K562 (cell line): ENCODE results near the gene OXNAD1. TPM values are rescaled to one million over a fixed set of nuclear protein-coding genes. Genes with fewer than 3 reads are reported as not detected.
A peak's percentile ranks its signal among the peaks of the same experiment; 100 is the strongest.

Source experiments
- ATAC-seq: fragments of 200-7000 bp; cut with Tn5 transposase; 3 replicates; pipeline ENCODE4 v1.9.1; 2020; ENCODE audit warnings: moderate library complexity
- BruUV-seq: library from RNA; stranded (reverse); fragments of 400-500 nt; replicated peaks from 2 replicates; lab custom pipeline; 2021; lab: Mats Ljungman, UMichigan
- CTCF ChIA-PET: fragments of 300-600 bp; formaldehyde crosslinking; extraction: SDS; loops from one replicate; lab custom pipeline; 2021; ENCODE audit warnings: low intra/inter-chr PET ratio; lab: Yijun Ruan, JAX
- POLR2A ChIA-PET: fragments of 300-600, 350-650 bp; sonication (Branson Sonifier 250); formaldehyde crosslinking; extraction: SDS; loops from one replicate; lab custom pipeline; 2021; ENCODE audit warnings: antibody characterized with exemption, inconsistent platforms; lab: Yijun Ruan, JAX
- DNase-seq, 4 experiments: peaks; one replicate each; pipeline versions ENCODE4 v3.0.0 to v3.0.0-alpha.2; 2011 to 2018; ENCODE audit warnings: low spot score in 3 of 4, mixed read lengths in 3 of 4; ENCODE audit errors: extremely low read depth in 1 of 4
- FAIRE-seq: peaks from 2 replicates; lab custom pipeline; 2011; peaks lifted over from hg19 to GRCh38; lab: Jason Lieb, UNC
- H2AFZ ChIP-seq: 2 replicates; pipeline ENCODE4 v1.6.0; 2011; ENCODE audit warnings: low read depth, low read length, control low read depth, inconsistent platforms
- H3K27ac ChIP-seq: fragments of 200-600 bp; 3 replicates; pipeline ENCODE4 v1.8.0; 2011; ENCODE audit warnings: low read depth, mild to moderate bottlenecking, control low read depth, inconsistent platforms, low read length, moderate library complexity, mixed read lengths; ENCODE audit errors: extremely low read depth
- H3K27me3 ChIP-seq, 2 experiments: fragments of 300-600 bp in 1 of 2; 2 replicates in 1 of 2; 3 replicates in 1 of 2; pipeline versions ENCODE4 v1.6.0 to v1.8.0; 2011; ENCODE audit warnings: inconsistent platforms in 2 of 2, low read length in 2 of 2, mild to moderate bottlenecking in 1 of 2, mixed read lengths in 1 of 2, moderate library complexity in 1 of 2; ENCODE audit not compliant: control insufficient read depth in 2 of 2, insufficient read depth in 2 of 2
- H3K36me3 ChIP-seq: fragments of 300-600 bp; 3 replicates; pipeline ENCODE4 v1.8.0; 2011; ENCODE audit warnings: mild to moderate bottlenecking, low read length, inconsistent platforms; ENCODE audit not compliant: control insufficient read depth, insufficient read depth
- H3K4me1 ChIP-seq, 2 experiments: fragments of 200-600 bp in 1 of 2; replicated peaks in 1 of 2; 2 replicates in 1 of 2; 3 replicates in 1 of 2; pipeline versions ENCODE4 v1.5.1 to v1.8.0; 2011; ENCODE audit warnings: inconsistent platforms in 2 of 2, low read length in 2 of 2, mild to moderate bottlenecking in 1 of 2, mixed read lengths in 1 of 2, moderate library complexity in 1 of 2; ENCODE audit not compliant: control insufficient read depth in 2 of 2, insufficient read depth in 2 of 2
- H3K4me2 ChIP-seq: 2 replicates; pipeline ENCODE4 v1.6.1; 2011; ENCODE audit warnings: low read length, control low read depth, inconsistent platforms, mixed read lengths; ENCODE audit not compliant: insufficient read depth
- H3K4me3 ChIP-seq: fragments of 200-600 bp; sonication (generic), shearing (Covaris generic); 2 replicates; pipeline ENCODE4 v1.5.1; 2016; ENCODE audit warnings: control low read depth, inconsistent platforms
- H3K79me2 ChIP-seq: fragments of 200-600 bp; 3 replicates; pipeline ENCODE4 v1.8.0; 2011; ENCODE audit warnings: low read length, inconsistent platforms; ENCODE audit not compliant: control insufficient read depth, insufficient read depth
- H3K9ac ChIP-seq, 2 experiments: 2 replicates each; pipeline versions ENCODE4 v1.6.0 to v1.6.1; 2011; ENCODE audit warnings: low read depth in 2 of 2, low read length in 2 of 2, control low read depth in 1 of 2, inconsistent platforms in 1 of 2, mild to moderate bottlenecking in 1 of 2, mixed read lengths in 1 of 2; ENCODE audit not compliant: insufficient read depth in 1 of 2
- H3K9me1 ChIP-seq: one replicate; pipeline ENCODE4 v1.6.0; 2011; ENCODE audit warnings: inconsistent platforms, mild to moderate bottlenecking, low read length, moderate library complexity; ENCODE audit not compliant: control insufficient read depth, insufficient read depth
- H3K9me3 ChIP-seq: replicated peaks from 2 replicates; pipeline ENCODE4 v1.5.1; 2011; ENCODE audit warnings: low read depth, low read length, inconsistent platforms; ENCODE audit not compliant: control insufficient read depth, insufficient read depth
- H4K20me1 ChIP-seq: replicated peaks from 2 replicates; pipeline ENCODE4 v1.6.1; 2011; ENCODE audit warnings: low read length, inconsistent platforms, mixed read lengths; ENCODE audit not compliant: control insufficient read depth, insufficient read depth
- ADNP ChIP-seq: fragments of 200-800 bp; sonication (Bioruptor generic); IDR thresholded peaks from 2 replicates; pipeline ENCODE4 v1.6.1; 2016; ENCODE audit warnings: missing genetic modification characterization, missing compliant biosample characterization
- ESRRB ChIP-seq: fragments of 250-450 bp; sonication (Bioruptor Pico); IDR thresholded peaks from 2 replicates; pipeline ENCODE4 v1.5.0; 2020; ENCODE audit warnings: mild to moderate bottlenecking, moderate library complexity, borderline replicate concordance
- GABPB2 ChIP-seq: fragments of 250-450 bp; sonication (Bioruptor Pico); conservative IDR thresholded peaks from 2 replicates; pipeline ENCODE4 v1.5.1; 2021; ENCODE audit warnings: mild to moderate bottlenecking
- MEIS2 ChIP-seq: fragments of 450-650 bp; IDR thresholded peaks from 2 replicates; pipeline ENCODE4 v1.6.1; 2014; ENCODE audit warnings: mild to moderate bottlenecking; ENCODE audit not compliant: partially characterized antibody
- WGBS: fragments of 100-300 bp; shearing (Covaris generic); methylation state at CpG from one replicate; pipeline ENCODE4 v1.1.6; 2016; ENCODE audit warnings: low coverage, mixed read lengths; ENCODE audit not compliant: insufficient coverage; ENCODE audit errors: missing lambda C conversion rate; 5-methylcytosine and 5-hydroxymethylcytosine counted together
- in situ Hi-C: fragments of 300-500 bp; cut with MboI; formaldehyde crosslinking; loops from 4 replicates; pipeline ENCODE4 v1.15.0; 2018; ENCODE audit warnings: inconsistent platforms, mixed read lengths
- intact Hi-C: fragments of 100-400 bp; cut with micrococcal nuclease; formaldehyde crosslinking; loops from 2 replicates; pipeline ENCODE4 v1.14.2; 2022
- polyA plus RNA-seq, 8 experiments: library from polyadenylated mRNA; depleted of rRNA in 4 of 8; stranded (reverse) in 5 of 8; unstranded in 3 of 8; fragments of >200 nt; fragmentation: Nextera tagmentation in 2 of 8; fragmentation: Illumina TruSeq in 1 of 8; extraction: Ambion mirVana in 2 of 8; extraction: Trizol in 1 of 8; gene quantifications; 2 replicates each; pipeline versions ENCODE4 v1.2.1 to v1.2.3, GENCODE V29; 2011 to 2014; ENCODE audit warnings: inconsistent platforms in 1 of 8, missing spikeins in 1 of 8
- total RNA-seq, 7 experiments: library from RNA; depleted of rRNA in 6 of 7; stranded (reverse); fragments of >200 nt in 6 of 7; fragmentation: Illumina TruSeq in 2 of 7; extraction: Trizol in 2 of 7; gene quantifications; 2 replicates each; pipeline versions ENCODE4 v1.2.1 to v1.2.3, GENCODE V29; 2011 to 2021; ENCODE audit warnings: low replicate concordance in 1 of 7

Gene OXNAD1
- total and polyA plus RNA-seq, 9 of the 15 experiments (the other 6 are each of a cell fraction or from before 2014, with no cell fraction given) = 12.8 to 44.4 (median 41.1) TPM

DNA sequence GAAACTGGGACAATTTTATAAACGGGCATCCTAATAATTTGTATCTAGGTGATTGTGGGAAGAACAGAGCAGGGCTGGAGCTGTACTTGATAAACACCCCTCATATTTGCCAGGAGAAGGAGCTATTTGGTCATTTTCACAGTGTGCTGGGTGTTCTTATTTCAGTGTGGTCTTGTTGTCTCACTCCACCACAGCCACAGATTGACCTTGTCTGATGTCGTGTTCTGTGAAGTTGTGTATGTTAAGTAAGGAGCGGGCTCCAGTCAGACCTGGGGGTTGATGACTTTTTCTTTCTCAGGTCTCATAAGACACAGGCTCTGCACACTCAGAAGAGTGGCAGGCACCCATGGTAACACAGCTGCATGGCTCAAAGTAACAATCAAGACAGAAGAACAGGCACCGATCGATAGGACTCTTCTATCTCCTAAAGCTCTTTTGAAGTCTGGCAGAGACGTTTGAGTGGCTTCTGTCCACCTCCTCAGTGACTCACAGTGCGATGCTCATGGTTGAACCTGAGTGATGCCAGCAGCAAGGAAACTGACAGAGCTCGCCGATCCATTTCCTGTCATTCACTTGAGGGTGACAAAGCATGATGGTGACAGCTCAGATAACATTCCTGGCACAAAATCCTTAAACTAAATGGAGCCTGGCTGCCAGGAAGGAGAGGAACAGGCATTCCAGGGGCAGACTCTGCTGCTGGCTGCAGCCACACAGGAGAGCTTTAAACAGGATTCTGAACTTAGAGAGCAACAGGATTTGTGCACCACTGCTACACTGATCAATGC, 21.1 kb upstream of the OXNAD1 start:
- H3K27ac ChIP-seq = no peak overlapping the region
- peaks cover 21 to 49% of the 10 kb centered on the region in 2 experiments for H3K27me3 ChIP-seq
- 2% methylated on average over 9 of the region's 9 CpGs for WGBS
- no peaks in the 10 kb centered on the region for H3K9me1 ChIP-seq
- CTCF ChIA-PET = no interaction called here
- H4K20me1 ChIP-seq = 0 out of 2 replicates have a peak, but pooled peaks cover 3% of the 10 kb centered on the region
- H3K36me3 ChIP-seq = no peaks in the 10 kb centered on the region
- peaks cover 3 to 4% of the 10 kb centered on the region in 2 experiments; a peak in 3 of 5 replicates for H3K4me1 ChIP-seq
- H2AFZ ChIP-seq = no peak overlapping the region
- TF ChIP-seq ESRRB (CRISPR knock-in tag) = no peak
- TF ChIP-seq MEIS2 = peak; percentile 20
- ATAC-seq (no peak), FAIRE-seq (no peak), DNase-seq (no peak)
- in situ Hi-C loops (loop anchor here (10.0 kb wide), 2 partner anchors 199 to 619 kb away; no protein-coding TSS in a partner anchor), intact Hi-C loops (no loop called here)
- BruUV-seq = no TSS peak
- POLR2A ChIA-PET = interaction anchor here (1.1 kb wide), 1 partner anchor 21 kb away, joined by 6 read pairs; the partner anchor contains the start of genes DPH3 and OXNAD1
- H3K4me2 ChIP-seq = no peak overlapping the region
- no peak overlapping the region for H3K9ac ChIP-seq
- H3K9me3 ChIP-seq = no peaks in the 10 kb centered on the region
- no peaks in the 10 kb centered on the region for H3K79me2 ChIP-seq
- H3K4me3 ChIP-seq = no peak overlapping the region

GRCh38 chr3:16245609-16246008, 19.4 kb upstream of the OXNAD1 start:
- Histone ChIP-seq H3K4me3 (no peak overlapping the region), H3K9me1 (no peaks in the 10 kb centered on the region), H3K4me2 (no peak overlapping the region), H4K20me1 (0 out of 2 replicates have a peak, but pooled peaks cover 5% of the 10 kb centered on the region), H3K9ac (no peak overlapping the region), H3K36me3 (no peaks in the 10 kb centered on the region), H3K4me1 (peaks cover 3 to 4% of the 10 kb centered on the region in 2 experiments; a peak in 3 of 5 replicates), H2AFZ (no peak overlapping the region), H3K27me3 (peaks cover 21 to 45% of the 10 kb centered on the region in 2 experiments), H3K27ac (no peak overlapping the region), H3K9me3 (no peaks in the 10 kb centered on the region), H3K79me2 (no peaks in the 10 kb centered on the region)
- 10% methylated on average over 3 of the region's 3 CpGs for WGBS
- in situ Hi-C loops (loop anchor here (5.0 to 10.0 kb wide), 3 partner anchors 201 to 621 kb away; no protein-coding TSS in a partner anchor), intact Hi-C loops (loop anchor here (2.0 kb wide), 3 partner anchors 67 to 1043 kb away; no protein-coding TSS in a partner anchor)
- ChIA-PET CTCF (interaction anchor here (4.7 kb wide), 1 partner anchor 197 kb away, joined by 31 read pairs; no protein-coding TSS in a partner anchor), POLR2A (interaction anchor here (0.6 to 0.8 kb wide), 3 partner anchors 8 to 293 kb away, joined by 3 to 4 read pairs (median 3); partner anchors contain the start of gene OXNAD1)
- no peak for FAIRE-seq
- BruUV-seq = no TSS peak
- DNase-seq = no peak
- ATAC-seq = no peak
- TF ChIP-seq ADNP (tag) (no peak), GABPB2 (no peak)
